Right lobe of liver (tissue), 4 donors: ENCODE results near the gene SLC6A7.

ENCODE experiments used
- POLR2A ChIP-seq: fragments of 450-650 bp; IDR thresholded peaks from one replicate; pipeline ENCODE4 v1.6.1; 2017; ENCODE audit warnings: antibody characterized with exemption, mild to moderate bottlenecking
- TF ChIP-seq, protein P1 (sequence below), 4 donors: fragments of 200-600 bp in 3 of 4; fragments of 450-650 bp in 1 of 4; IDR thresholded peaks; one replicate each; pipeline versions ENCODE4 v1.5.1 to v1.8.0; 2016 to 2022; ENCODE audit warnings: antibody characterized with exemption in 4 of 4, mild to moderate bottlenecking in 2 of 4
- donor health status: DM: no; HTN: no; CAD: no.
- donor health status: DM: no; HTN: no; CAD: no.
- donor health status: DM: no; HTN: yes; CAD: no.

DNA sequence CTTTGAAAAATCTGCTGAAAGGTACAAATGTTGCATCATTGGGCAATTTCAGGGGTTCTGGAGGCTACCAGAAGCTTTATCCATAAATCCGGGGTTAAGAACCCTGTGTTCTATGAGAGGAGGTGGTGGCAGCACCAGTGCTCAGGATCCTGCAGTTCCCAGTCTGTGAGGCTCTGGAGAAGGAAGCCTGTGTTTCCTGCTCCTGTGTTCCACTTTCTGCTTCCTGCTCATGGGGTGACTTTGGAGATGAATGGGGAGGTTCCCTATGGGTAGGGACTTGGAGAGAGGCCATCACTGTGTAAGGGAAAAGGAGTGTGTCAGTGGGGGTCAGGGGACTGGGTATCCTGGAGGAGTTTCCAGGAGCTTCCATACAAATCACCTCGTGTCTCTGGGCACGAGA, 21.0 kb upstream of the SLC6A7 start:
- TF ChIP-seq, protein P1, sequence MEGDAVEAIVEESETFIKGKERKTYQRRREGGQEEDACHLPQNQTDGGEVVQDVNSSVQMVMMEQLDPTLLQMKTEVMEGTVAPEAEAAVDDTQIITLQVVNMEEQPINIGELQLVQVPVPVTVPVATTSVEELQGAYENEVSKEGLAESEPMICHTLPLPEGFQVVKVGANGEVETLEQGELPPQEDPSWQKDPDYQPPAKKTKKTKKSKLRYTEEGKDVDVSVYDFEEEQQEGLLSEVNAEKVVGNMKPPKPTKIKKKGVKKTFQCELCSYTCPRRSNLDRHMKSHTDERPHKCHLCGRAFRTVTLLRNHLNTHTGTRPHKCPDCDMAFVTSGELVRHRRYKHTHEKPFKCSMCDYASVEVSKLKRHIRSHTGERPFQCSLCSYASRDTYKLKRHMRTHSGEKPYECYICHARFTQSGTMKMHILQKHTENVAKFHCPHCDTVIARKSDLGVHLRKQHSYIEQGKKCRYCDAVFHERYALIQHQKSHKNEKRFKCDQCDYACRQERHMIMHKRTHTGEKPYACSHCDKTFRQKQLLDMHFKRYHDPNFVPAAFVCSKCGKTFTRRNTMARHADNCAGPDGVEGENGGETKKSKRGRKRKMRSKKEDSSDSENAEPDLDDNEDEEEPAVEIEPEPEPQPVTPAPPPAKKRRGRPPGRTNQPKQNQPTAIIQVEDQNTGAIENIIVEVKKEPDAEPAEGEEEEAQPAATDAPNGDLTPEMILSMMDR (IDR thresholded peaks at IDR 0.05): no peak
- TF ChIP-seq POLR2A: no peak
